Measurements from ENCODE around the gene OR10G8. TPM values are rescaled to one million over a fixed set of nuclear protein-coding genes. Genes with fewer than 3 reads are reported as not detected.
"Not testable (repeated sequence)": the region's sequence is repeated elsewhere in the genome, so short reads cannot be mapped to it uniquely, and the experiment has no call there.

The OR10G8 gene
- total and polyA plus RNA-seq, 12 donors, result not detected

DNA sequence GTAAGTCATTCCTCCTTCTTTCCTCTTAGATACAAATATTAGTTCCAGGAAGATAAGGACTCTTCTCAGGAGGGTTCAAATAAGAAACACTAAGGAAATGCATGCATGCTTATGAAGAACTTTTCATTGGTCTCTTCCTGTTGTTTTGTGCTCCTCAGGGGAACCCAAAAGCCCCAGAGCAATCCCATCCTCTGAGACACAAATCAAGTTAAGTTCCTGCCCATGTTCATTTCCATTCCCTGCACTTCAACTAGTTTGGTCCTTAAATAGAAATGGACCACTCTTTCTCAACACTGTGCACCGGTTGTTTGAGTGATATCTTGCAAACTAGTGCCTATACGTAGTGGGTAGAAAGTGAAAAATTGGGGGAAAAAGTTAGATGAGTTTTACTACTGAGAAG lies 13.9 kb upstream of the OR10G8 start, which contains the start of gene OR10G4:
Gene OR10G4 (plus strand): TSS at position 301 of the 400 bp plus-strand sequence. CDS start 2,578 bp downstream, outside the sequence.
- 74 to 75% methylated on average over 2 of the region's 2 CpGs for whole genome bisulfite sequencing, 2 donors
- intact Hi-C loops (cut with DNase I), result no loop called here
- Histone ChIP-seq H3K27me3 (no peaks in the 10 kb centered on the region), H3K4me3 (no peak within 1 kb of the TSS), H3K9me3 (no peaks in the 10 kb centered on the region), H3K4me1 (no peaks in the 10 kb centered on the region), H3K36me3 (no peaks in the 10 kb centered on the region), H3K27ac (no peak within 1 kb of the TSS)
- no peak for ATAC-seq
- TF ChIP-seq, protein P1, sequence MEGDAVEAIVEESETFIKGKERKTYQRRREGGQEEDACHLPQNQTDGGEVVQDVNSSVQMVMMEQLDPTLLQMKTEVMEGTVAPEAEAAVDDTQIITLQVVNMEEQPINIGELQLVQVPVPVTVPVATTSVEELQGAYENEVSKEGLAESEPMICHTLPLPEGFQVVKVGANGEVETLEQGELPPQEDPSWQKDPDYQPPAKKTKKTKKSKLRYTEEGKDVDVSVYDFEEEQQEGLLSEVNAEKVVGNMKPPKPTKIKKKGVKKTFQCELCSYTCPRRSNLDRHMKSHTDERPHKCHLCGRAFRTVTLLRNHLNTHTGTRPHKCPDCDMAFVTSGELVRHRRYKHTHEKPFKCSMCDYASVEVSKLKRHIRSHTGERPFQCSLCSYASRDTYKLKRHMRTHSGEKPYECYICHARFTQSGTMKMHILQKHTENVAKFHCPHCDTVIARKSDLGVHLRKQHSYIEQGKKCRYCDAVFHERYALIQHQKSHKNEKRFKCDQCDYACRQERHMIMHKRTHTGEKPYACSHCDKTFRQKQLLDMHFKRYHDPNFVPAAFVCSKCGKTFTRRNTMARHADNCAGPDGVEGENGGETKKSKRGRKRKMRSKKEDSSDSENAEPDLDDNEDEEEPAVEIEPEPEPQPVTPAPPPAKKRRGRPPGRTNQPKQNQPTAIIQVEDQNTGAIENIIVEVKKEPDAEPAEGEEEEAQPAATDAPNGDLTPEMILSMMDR (IDR thresholded peaks at IDR 0.05), result no peak
- no peak for DNase-seq

DNA sequence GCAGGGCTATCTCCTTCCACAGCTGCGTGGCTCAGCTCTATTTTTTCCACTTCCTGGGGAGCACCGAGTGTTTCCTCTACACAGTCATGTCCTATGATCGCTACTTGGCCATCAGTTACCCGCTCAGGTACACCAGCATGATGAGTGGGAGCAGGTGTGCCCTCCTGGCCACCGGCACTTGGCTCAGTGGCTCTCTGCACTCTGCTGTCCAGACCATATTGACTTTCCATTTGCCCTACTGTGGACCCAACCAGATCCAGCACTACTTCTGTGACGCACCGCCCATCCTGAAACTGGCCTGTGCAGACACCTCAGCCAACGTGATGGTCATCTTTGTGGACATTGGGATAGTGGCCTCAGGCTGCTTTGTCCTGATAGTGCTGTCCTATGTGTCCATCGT lies 10.8 kb upstream of the OR10G8 start:
- intact Hi-C loops (cut with DNase I); ATAC-seq: not testable (repeated sequence)

DNA sequence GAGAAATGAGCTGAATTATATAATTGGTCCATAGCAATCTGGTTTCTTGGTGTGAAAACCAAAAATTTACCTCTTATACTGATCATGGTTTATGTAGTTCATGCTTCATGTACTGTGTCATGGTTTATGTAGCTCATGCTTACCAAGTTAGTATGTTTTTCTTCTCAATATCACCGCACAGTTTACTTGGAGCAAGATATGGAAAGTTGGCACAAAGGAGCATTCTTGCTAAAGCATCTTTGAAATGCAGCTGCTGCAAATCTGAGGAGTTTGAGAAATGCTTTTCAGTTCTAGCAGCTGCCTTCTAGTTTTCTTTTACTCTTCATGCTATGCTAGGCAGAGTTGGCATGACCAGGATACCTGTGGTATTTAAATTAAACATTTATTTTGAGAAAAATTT lies 10.1 kb downstream of the OR10G8 start:
- 50 to 62% methylated on average over 1 of the region's 1 CpG for WGBS, 2 donors
- no peak for DNase-seq
- Histone ChIP-seq H3K4me1 (no peaks in the 10 kb centered on the region), H3K4me3 (no peak overlapping the region), H3K27me3 (peaks cover 0 to 3% (median 0%) of the 10 kb centered on the region in 7 donors), H3K36me3 (no peaks in the 10 kb centered on the region), H3K27ac (no peak overlapping the region), H3K9me3 (no peaks in the 10 kb centered on the region)
- TF ChIP-seq, protein P1 (IDR thresholded peaks at IDR 0.05), result no peak
- no peak for ATAC-seq
- intact Hi-C loops (cut with DNase I), result no loop called here

More for the DNA sequence above, 10.8 kb upstream of the OR10G8 start:
- DNase-seq, H3K4me3 ChIP-seq, H3K9me3 ChIP-seq, H3K27ac ChIP-seq, H3K4me1 ChIP-seq, H3K36me3 ChIP-seq, H3K27me3 ChIP-seq: not testable (repeated sequence)
- 83 to 94% methylated on average over 6 to 7 of the region's 9 CpGs for WGBS, 2 donors

DNA sequence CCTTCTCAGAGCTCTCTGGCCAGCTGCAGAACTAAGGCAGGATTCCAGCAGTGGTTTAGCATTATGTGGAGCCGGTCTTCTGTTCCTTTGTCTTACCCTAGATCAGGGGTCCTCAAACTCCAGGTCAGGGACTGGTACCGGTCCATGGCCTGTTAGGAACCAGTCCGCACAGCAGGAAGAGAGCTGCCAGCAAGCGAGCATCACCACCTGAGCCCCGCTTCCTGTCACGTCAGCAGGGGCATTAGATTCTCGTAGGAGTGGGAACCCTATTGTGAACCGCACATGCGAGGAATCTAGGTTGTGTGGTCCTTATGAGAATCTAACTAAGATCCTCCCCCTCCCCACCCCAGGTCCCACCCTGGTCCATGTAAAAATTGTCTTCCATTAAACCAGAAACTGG lies 13.0 kb downstream of the OR10G8 start:
- TF ChIP-seq, protein P1 (IDR thresholded peaks at IDR 0.05), result no peak
- Histone ChIP-seq H3K36me3 (no peaks in the 10 kb centered on the region), H3K9me3 (no peaks in the 10 kb centered on the region), H3K27me3 (peaks cover 0 to 3% (median 0%) of the 10 kb centered on the region in 7 donors), H3K27ac (no peak overlapping the region), H3K4me1 (no peaks in the 10 kb centered on the region), H3K4me3 (no peak overlapping the region)
- intact Hi-C loops (cut with DNase I), result no loop called here
- ATAC-seq (no peak), DNase-seq (no peak)
- WGBS, 2 donors, result 73 to 75% methylated on average over 9 of the region's 9 CpGs

DNA sequence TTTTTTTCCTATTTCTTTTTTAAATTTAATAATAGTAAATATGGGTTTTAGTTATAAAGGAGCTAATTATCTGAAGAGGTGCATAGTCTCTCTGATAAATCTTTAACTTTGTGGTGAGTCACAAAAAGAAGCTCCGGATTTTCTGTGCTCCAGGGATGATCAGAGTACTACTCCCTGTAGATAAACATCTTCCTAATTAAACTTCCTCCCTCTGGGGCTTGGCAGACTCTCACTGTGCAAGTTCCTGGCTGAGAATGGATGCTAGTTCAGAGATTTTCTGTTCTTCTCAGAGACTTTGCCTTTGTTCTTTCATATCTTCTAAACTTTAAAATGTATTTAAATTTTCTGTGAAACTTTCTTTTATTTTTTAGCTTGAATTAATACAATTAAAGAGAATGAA lies 14.7 kb downstream of the OR10G8 start, which contains the start of gene OR10G7:
Gene OR10G7 (minus strand): TSS at position 72 of the 400 bp plus-strand sequence. CDS start 2,324 bp downstream, outside the sequence.
- intact Hi-C loops (cut with DNase I), result no loop called here
- H3K9me3 ChIP-seq, result no peaks in the 10 kb centered on the region
- H3K4me1 ChIP-seq, result no peaks in the 10 kb centered on the region
- TF ChIP-seq, protein P1 (IDR thresholded peaks at IDR 0.05), result no peak
- H3K4me3 ChIP-seq, result no peak within 1 kb of the TSS
- DNase-seq (no peak), ATAC-seq (no peak)
- peaks cover 0 to 3% (median 0%) of the 10 kb centered on the region in 7 donors for H3K27me3 ChIP-seq
- no peak within 1 kb of the TSS for H3K27ac ChIP-seq
- H3K36me3 ChIP-seq, result no peaks in the 10 kb centered on the region
- WGBS, 2 donors, result 5 to 11% methylated on average over 1 of the region's 1 CpG

All from heart right ventricle (tissue), 16 donors.